Esophagus squamous epithelium (tissue), 4 donors: Measurements from ENCODE around the gene LYZL1.

Experiments used
- CTCF ChIP-seq, 6 experiments: fragments of 450-650 bp in 4 of 6; fragments of 200-600 bp in 2 of 6; sonication (generic) in 2 of 6; IDR thresholded peaks; one replicate each; pipeline ENCODE4 v1.5.1; 2016 to 2019; ENCODE audit warnings: antibody characterized with exemption in 6 of 6, mild to moderate bottlenecking in 4 of 6, moderate library complexity in 4 of 6
- POLR2A ChIP-seq, 4 donors: fragments of 450-650 bp; IDR thresholded peaks; one replicate each; pipeline ENCODE4 v1.6.1; 2017; ENCODE audit warnings: antibody characterized with exemption in 4 of 4, mild to moderate bottlenecking in 4 of 4, moderate library complexity in 3 of 4

DNA sequence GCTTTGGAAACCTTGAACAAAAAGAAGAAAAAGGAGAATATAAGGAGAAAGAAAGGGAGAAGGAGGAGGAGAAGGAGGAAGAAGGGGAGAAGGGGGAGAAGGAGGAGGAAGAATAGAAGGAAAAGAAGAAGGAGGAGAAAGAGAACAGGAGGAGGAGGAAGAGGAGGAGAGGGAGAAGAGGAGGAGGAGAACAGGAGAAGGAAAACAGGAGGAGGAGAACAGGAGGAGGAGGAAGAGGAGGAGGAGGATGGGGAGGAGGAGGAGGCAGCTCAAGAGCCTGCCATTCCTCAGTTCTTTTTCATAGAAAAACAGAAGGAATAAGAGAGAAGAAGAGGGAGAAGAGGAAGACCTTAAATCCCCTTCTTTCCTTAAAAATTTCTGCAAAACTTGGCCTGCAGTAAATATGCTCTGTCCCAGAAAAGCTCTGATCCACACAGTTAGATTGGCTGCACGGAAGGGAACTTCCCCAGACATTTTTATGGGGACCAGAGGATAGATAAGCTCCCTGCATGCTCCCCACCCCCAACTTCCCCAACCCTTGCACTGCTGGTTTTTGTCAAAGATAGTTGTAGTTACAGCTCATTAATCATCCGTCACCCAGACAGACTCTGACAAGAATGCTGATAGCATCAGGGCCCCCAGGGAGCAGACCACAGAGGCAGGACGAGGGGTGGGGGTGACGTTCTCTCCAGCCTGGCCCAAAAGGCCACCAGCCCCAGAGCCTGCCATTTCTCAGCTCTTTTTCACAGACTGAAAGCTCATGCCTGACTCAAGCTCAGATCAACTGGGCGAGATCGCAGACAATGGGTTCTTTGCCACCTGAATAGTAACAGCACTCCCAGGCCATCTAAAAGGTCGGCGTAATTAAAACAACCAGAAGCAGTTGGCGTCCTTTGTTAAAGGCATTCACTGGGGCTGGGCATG lies 34.5 kb upstream of the LYZL1 start:
- no peak for TF ChIP-seq CTCF (IDR thresholded peaks at IDR 0.05)
- no peak for TF ChIP-seq POLR2A (IDR thresholded peaks at IDR 0.05)
